K562 (cell line): ENCODE results near the gene SLC13A1. TPM values are rescaled to one million over a fixed set of nuclear protein-coding genes. Genes with fewer than 3 reads are reported as not detected.

ENCODE experiments used
- polyA plus RNA-seq, 8 experiments: library from polyadenylated mRNA; depleted of rRNA in 4 of 8; stranded (reverse) in 5 of 8; unstranded in 3 of 8; fragments of >200 nt; fragmentation: Nextera tagmentation in 2 of 8; fragmentation: Illumina TruSeq in 1 of 8; extraction: Ambion mirVana in 2 of 8; extraction: Trizol in 1 of 8; gene quantifications; 2 replicates each; pipeline versions ENCODE4 v1.2.1 to v1.2.3, GENCODE V29; 2011 to 2014; ENCODE audit warnings: inconsistent platforms in 1 of 8, missing spikeins in 1 of 8
- total RNA-seq, 7 experiments: library from RNA; depleted of rRNA in 6 of 7; stranded (reverse); fragments of >200 nt in 6 of 7; fragmentation: Illumina TruSeq in 2 of 7; extraction: Trizol in 2 of 7; gene quantifications; 2 replicates each; pipeline versions ENCODE4 v1.2.1 to v1.2.3, GENCODE V29; 2011 to 2021; ENCODE audit warnings: low replicate concordance in 1 of 7

Gene SLC13A1
- total and polyA plus RNA-seq, 9 of the 15 experiments (the other 6 are each of a cell fraction or from before 2014, with no cell fraction given) = 0.04 TPM; not detected in 8

Other genes starting within 250 kb of the SLC13A1 start
- not detected in 2 replicates for gene TAS2R16, start 204.3 kb downstream of the SLC13A1 start, total RNA-seq (2014; rRNA removed)
- not detected in 2 replicates for gene TAS2R16, start 204.3 kb downstream of the SLC13A1 start, total RNA-seq (2014; rRNA removed; fragmentation: Illumina TruSeq; extraction: Trizol)
- gene TAS2R16, start 204.3 kb downstream of the SLC13A1 start, total RNA-seq (2015; rRNA removed; fragmentation: Illumina TruSeq; extraction: Trizol) = not detected in 2 replicates
- not detected in 2 replicates for gene TAS2R16, start 204.3 kb downstream of the SLC13A1 start, total RNA-seq (2021)
- not detected in 2 replicates for gene TAS2R16, start 204.3 kb downstream of the SLC13A1 start, polyA plus RNA-seq (2011; rRNA removed)
- gene TAS2R16, start 204.3 kb downstream of the SLC13A1 start, polyA plus RNA-seq (2014; fragmentation: Illumina TruSeq; extraction: Trizol) = not detected in 2 replicates
- not detected for gene TAS2R16, start 204.3 kb downstream of the SLC13A1 start, polyA plus RNA-seq (2014; fragmentation: Nextera tagmentation; extraction: Ambion mirVana)
- not detected in 2 replicates for gene TAS2R16, start 204.3 kb downstream of the SLC13A1 start, polyA plus RNA-seq (2014; rRNA removed)